GM12878 (cell line): ENCODE data around the gene TADA2A. TPM values are rescaled to one million over a fixed set of nuclear protein-coding genes. Genes with fewer than 3 reads are reported as not detected.

Source experiments
- BCLAF1 ChIP-seq: fragments of 450-650 bp; IDR thresholded peaks from 2 replicates; pipeline ENCODE4 v1.6.1; 2017; ENCODE audit warnings: antibody characterized with exemption, mild to moderate bottlenecking, moderate library complexity
- BRCA1 ChIP-seq: IDR thresholded peaks from 2 replicates; pipeline ENCODE4 v1.6.1; 2011; ENCODE audit warnings: low read depth, low read length, improper control_type of control experiment
- CBFB ChIP-seq: IDR thresholded peaks from 2 replicates; pipeline ENCODE4 v1.6.1; 2016; ENCODE audit warnings: antibody characterized with exemption, low read depth
- CBX3 ChIP-seq: fragments of 200-600 bp; sonication (generic); IDR thresholded peaks from 2 replicates; pipeline ENCODE4 v1.6.1; 2016; ENCODE audit warnings: low read depth, borderline replicate concordance
- CHD2 ChIP-seq: IDR thresholded peaks from 2 replicates; pipeline ENCODE4 v1.6.1; 2011; ENCODE audit warnings: low read depth, low read length, improper control_type of control experiment, borderline replicate concordance
- ELK1 ChIP-seq: IDR thresholded peaks from 2 replicates; pipeline ENCODE4 v1.6.1; 2012; ENCODE audit warnings: low read depth, low read length, improper control_type of control experiment
- FOXK2 ChIP-seq: fragments of 450-650 bp; IDR thresholded peaks from 2 replicates; pipeline ENCODE4 v1.6.1; 2017; ENCODE audit warnings: mild to moderate bottlenecking, moderate library complexity
- FOXM1 ChIP-seq: IDR thresholded peaks from 2 replicates; pipeline ENCODE4 v1.6.1; 2012; ENCODE audit warnings: low read depth, mild to moderate bottlenecking, inconsistent platforms, low read length, moderate library complexity
- GATAD2B ChIP-seq: fragments of 450-650 bp; conservative IDR thresholded peaks from 2 replicates; pipeline ENCODE4 v1.6.1; 2017; ENCODE audit warnings: low read depth, mild to moderate bottlenecking, moderate library complexity
- IRF4 ChIP-seq: IDR thresholded peaks from 2 replicates; pipeline ENCODE4 v1.6.1; 2011; ENCODE audit warnings: low read depth, low read length
- KAT2A ChIP-seq: conservative IDR thresholded peaks from 2 replicates; pipeline ENCODE4 v1.6.1; 2011; ENCODE audit warnings: low read depth, low read length; ENCODE audit not compliant: control insufficient read depth
- MAX ChIP-seq: IDR thresholded peaks from 2 replicates; pipeline ENCODE4 v1.6.1; 2012; ENCODE audit warnings: low read depth, low read length, improper control_type of control experiment
- NFIC ChIP-seq: IDR thresholded peaks from 2 replicates; pipeline ENCODE4 v1.6.1; 2012; ENCODE audit warnings: low read depth, mild to moderate bottlenecking, inconsistent platforms, low read length, moderate library complexity
- NFYA ChIP-seq: IDR thresholded peaks from 2 replicates; pipeline ENCODE4 v1.6.1; 2011; ENCODE audit warnings: low read depth, mild to moderate bottlenecking, low read length, improper control_type of control experiment, borderline replicate concordance
- PAX8 ChIP-seq: fragments of 450-650 bp; IDR thresholded peaks from 2 replicates; pipeline ENCODE4 v1.6.1; 2017; ENCODE audit warnings: mild to moderate bottlenecking, moderate library complexity
- PML ChIP-seq: IDR thresholded peaks from 2 replicates; pipeline ENCODE4 v1.6.1; 2012; ENCODE audit warnings: low read length, inconsistent platforms
- POLR2AphosphoS5 ChIP-seq: IDR thresholded peaks from 2 replicates; pipeline ENCODE4 v1.6.1; 2011; ENCODE audit warnings: mild to moderate bottlenecking, low read length, inconsistent platforms
- RBBP5 ChIP-seq: fragments of 200-600 bp; sonication (generic); conservative IDR thresholded peaks from 2 replicates; pipeline ENCODE4 v1.6.1; 2016
- RUNX3 ChIP-seq: IDR thresholded peaks from 2 replicates; pipeline ENCODE4 v1.6.1; 2012; ENCODE audit warnings: low read length, inconsistent platforms
- USF2 ChIP-seq: IDR thresholded peaks from 2 replicates; pipeline ENCODE4 v1.6.1; 2011; ENCODE audit warnings: low read depth, low read length, improper control_type of control experiment, borderline replicate concordance
- ZBTB11 ChIP-seq: fragments of 450-650 bp; formaldehyde crosslinking; IDR thresholded peaks from 2 replicates; pipeline ENCODE4 v1.5.0; 2022; ENCODE audit warnings: mild to moderate bottlenecking, missing genetic modification characterization
- ZNF207 ChIP-seq: fragments of 450-650 bp; IDR thresholded peaks from 2 replicates; pipeline ENCODE4 v1.6.1; 2014; ENCODE audit warnings: antibody characterized with exemption, mild to moderate bottlenecking, borderline replicate concordance
- ZSCAN29 ChIP-seq: fragments of 450-650 bp; IDR thresholded peaks from 2 replicates; pipeline ENCODE4 v1.6.1; 2017; ENCODE audit warnings: mild to moderate bottlenecking, moderate library complexity
- polyA plus RNA-seq, 11 experiments: library from polyadenylated mRNA; depleted of rRNA in 4 of 11; unstranded in 6 of 11; stranded (reverse) in 5 of 11; fragments of >200 nt; fragmentation: Nextera tagmentation in 4 of 11; fragmentation: Illumina TruSeq in 1 of 11; extraction: Ambion mirVana in 4 of 11; extraction: Trizol in 1 of 11; gene quantifications; 1 replicate in 1 of 11; 2 replicates in 10 of 11; pipeline versions ENCODE4 v1.2.1 to v1.2.3, GENCODE V29; 2011 to 2016; ENCODE audit warnings: inconsistent platforms in 2 of 11, missing spikeins in 2 of 11, low read depth in 1 of 11
- total RNA-seq, 4 experiments: library from RNA; depleted of rRNA in 3 of 4; stranded (reverse); fragments of >200 nt in 3 of 4; fragmentation: Illumina TruSeq in 1 of 4; extraction: Trizol in 1 of 4; gene quantifications; 2 replicates each; pipeline versions ENCODE4 v1.2.1 to v1.2.3, GENCODE V29; 2013 to 2021

TADA2A gene
- total and polyA plus RNA-seq, 10 of the 15 experiments (the other 5 are each of a cell fraction or from before 2014, with no cell fraction given) = 19.6 to 43.8 (median 34.1) TPM

GRCh38 chr17:37358830-37359681 lies 47.6 kb upstream of the TADA2A start (continued):
- TF ChIP-seq CBFB (no peak), PAX8 (no peak), USF2 (no peak), POLR2AphosphoS5 (peak; percentile 38; the same call in 1 of the 2 replicates), PML (no peak; the same call in 1 of the 2 replicates), NFYA (no peak), GATAD2B (peak; percentile 27; the same call in 1 of the 2 replicates), CHD2 (no peak), CBX3 (no peak), MAX (no peak; the same call in 1 of the 2 replicates), ZNF207 (no peak), KAT2A (no peak), ELK1 (no peak), RBBP5 (no peak), ZSCAN29 (0 out of 2 replicates have a peak, but pooled peaks have one; percentile 33), BCLAF1 (no peak), RUNX3 (no peak), IRF4 (no peak), ZBTB11 (CRISPR knock-in tag) (no peak), FOXK2 (no peak), FOXM1 (no peak), NFIC (no peak), BRCA1 (no peak)
